Measurements from ENCODE around the gene ARFRP1.
"Not testable (repeated sequence)": the region's sequence is repeated elsewhere in the genome, so short reads cannot be mapped to it uniquely, and the experiment has no call there.

Gene ARFRP1

DNA sequence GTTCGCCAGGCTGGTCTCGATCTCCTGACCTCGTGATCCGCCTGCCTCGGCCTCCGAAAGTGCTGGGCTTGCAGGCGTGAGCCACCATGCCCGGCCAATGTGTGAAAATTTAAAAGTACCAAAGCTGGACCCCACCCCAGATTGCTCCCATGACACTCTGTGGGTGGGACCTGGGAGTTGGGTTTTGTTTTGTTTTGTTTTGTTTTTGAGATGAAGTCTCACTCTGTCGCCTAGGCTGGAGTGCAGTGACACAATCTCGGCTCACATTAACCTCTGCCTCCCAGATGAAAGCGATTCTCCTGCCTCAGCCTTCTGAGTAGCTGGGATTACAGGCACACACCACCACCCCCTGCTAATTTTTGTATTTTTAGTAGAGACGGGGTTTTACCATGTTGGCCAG is 36.1 kb downstream of the ARFRP1 start:
- not testable (repeated sequence) for DNase-seq

DNA sequence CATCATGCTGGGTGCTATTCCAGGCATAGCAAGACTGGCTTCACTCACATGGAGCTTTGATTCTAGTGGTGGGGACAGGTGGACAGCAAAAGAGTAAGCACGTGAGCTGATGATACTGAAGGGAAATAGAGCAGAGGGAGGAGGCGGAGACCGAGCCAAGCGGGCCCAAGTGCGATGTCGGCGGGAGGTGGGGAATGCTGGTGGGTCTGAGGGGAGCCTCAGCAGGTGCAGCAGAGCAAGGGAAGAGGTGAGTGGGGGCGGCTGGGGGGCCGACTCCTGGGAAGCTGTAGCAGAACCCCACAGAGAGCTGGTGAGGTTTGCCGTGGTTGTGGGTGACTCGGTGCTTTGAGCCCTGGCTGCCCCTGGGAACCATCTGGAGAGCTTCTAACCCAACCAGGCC is 39.4 kb downstream of the ARFRP1 start:
- no peak for DNase-seq

DNA sequence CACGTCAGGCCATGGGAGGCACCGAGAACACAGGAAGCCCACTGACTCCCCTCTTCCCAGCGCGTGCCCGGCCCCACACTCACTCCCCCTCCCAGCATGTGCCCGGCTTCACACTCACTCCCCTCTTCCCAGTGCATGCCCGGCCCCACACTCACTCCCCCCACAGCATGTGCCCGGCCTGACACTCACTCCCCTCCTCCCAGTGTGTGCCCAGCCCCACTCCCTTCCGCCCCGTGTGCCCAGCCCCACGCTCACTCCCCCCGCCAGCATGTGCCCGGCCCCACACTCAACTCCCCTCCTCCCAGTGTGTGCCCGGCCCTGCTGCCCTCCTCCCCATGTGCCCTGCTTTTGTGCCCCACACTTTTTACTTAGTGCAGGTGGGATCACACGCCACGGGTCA is 39.9 kb downstream of the ARFRP1 start:
- no peak for DNase-seq

DNA sequence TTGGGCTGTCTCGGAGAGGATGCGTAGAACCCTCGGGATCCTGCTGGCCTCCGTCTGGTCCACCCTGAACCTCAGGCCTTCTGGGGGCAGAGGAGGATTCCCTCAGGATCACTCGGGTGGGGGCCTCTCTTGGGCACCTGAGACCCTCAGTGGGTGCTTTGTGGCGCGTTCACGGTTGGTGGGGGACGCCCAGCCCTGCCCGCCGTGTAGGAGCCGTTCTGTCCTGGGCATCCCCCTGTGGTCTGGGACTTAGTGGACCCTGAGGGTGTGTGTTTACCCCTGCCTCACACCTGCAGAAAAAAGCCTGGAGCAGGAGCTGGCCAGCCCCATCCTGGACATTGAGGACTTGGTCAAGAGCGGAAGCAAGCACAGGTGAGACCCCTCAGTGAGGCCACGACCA is 42.1 kb downstream of the ARFRP1 start:
- DNase-seq: no peak

DNA sequence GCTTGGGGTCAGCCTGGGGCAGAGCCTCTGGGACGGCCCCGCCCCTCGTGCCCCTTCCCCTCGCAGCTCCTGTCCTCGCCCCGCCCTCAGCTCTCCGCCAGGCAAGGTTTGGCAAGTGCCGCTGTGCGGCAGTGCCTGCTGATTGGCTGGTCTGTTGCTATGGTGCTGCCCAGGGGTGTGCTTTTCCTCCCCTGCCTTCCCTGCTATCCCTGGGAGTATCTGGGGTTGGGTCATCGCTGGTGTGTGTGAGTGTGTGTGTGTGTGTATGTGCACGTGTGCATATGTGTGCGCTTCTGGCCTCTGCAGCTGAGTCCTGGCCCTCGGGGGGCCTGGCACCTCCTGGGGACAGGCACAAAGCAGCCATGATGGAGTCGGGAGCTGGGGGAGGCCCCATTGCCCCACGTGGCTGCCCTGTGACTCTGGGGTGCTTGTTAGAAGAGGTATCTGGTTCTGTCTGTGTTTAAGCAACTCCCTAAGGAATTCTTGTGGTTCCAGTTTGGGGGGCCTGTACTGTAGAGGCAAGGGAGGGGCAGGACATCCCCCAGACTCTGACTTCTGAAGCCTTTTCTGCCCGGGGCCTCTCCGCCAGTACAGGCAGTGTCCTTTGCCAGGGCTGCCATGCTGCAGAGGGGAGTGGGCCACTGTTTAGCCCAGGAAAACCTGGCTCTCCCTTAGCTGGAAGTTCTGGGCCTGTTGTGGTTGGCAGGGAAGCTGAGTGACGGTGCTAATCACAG is 42.7 kb downstream of the ARFRP1 start:
- no peak for DNase-seq

DNA sequence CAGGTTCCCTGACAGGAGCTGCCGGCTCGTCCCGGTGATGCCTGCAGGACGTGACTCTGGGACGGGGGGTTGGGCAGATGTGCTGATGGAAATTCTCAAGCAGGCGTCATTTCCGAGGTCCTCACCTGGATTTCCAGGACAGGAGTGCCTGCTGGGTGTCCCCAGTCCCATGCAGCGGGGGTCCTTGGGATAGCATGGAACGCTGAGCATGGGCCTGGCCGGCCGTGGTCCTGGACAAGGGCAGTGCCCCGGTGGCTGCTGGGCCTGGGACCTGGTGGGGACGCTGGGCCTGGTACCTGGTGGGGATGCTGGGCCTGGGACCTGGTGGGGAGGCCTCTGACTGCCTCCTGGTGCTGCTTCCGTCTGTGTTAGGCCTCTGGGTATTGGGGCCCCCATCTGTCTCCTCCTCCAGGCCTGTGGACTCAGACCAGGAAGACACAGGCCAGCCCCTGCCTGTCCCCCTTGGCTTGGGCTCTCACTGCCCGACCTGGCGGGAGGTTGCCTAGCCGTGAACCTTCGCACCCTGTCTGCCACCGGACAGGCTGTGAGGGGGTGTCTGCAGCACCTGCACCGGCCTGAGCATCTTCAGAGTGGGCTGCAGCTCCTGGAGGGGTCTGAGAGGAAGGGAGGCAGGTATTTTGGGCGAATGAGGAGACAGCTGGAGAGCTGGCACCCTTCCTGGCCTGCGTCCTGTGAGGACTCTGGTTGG is 43.5 kb downstream of the ARFRP1 start:
- DNase-seq: no peak

DNA sequence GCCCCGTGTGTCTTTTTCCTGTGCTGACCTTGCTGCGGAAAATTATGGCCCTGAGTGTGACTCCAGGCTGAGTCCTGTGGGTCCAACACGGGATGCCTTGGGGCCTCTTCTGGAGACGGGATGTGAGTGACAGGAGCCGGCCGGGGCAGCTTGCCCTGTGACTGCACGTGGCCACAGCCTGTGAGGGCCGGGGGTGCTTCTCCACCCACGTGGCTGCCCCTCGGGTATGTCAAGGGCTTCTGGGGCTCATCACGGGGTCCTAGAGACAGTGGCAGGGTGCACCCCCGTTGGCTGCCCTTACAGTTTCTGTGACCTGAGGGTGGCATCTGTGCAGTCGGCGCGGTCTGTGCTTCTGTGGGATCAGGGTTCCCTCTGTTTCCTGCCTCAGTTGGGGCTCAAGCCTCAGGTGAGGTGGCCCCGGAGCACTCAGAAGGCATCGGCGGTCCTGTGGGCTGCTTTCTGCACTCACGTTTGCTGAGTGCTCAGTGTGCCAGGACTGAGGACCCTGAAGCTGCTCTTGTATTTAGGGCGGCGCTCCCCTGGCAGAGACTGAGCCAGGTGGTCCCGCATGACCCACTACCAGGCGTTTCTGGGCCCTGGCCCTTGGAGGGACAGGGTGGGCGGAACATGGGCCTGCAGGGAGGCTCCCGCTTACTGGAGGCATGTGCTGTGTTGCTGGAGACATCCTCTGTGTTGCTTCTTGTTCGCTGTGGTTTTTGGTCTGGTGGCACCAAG is 44.3 kb downstream of the ARFRP1 start:
- DNase-seq: no peak

DNA sequence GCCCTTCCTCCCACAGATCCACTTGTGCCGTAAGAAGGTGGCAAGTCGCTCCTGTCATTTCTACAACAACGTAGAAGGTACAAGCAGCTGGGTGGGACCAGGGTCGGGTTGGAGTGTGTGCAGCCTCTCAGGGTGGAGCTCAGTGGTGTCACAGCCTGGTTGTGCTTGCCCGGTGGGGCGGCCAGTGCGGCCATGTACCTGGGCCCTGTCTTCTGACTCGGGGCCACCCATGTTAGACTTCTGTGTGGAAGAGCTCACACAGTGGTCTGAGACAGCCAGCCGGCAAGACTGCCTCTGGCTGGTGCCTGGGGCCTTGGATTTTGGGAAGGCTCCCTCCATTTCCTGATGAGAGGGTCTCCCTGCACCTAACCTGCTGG is 45.0 kb downstream of the ARFRP1 start:
- DNase-seq: no peak

DNA sequence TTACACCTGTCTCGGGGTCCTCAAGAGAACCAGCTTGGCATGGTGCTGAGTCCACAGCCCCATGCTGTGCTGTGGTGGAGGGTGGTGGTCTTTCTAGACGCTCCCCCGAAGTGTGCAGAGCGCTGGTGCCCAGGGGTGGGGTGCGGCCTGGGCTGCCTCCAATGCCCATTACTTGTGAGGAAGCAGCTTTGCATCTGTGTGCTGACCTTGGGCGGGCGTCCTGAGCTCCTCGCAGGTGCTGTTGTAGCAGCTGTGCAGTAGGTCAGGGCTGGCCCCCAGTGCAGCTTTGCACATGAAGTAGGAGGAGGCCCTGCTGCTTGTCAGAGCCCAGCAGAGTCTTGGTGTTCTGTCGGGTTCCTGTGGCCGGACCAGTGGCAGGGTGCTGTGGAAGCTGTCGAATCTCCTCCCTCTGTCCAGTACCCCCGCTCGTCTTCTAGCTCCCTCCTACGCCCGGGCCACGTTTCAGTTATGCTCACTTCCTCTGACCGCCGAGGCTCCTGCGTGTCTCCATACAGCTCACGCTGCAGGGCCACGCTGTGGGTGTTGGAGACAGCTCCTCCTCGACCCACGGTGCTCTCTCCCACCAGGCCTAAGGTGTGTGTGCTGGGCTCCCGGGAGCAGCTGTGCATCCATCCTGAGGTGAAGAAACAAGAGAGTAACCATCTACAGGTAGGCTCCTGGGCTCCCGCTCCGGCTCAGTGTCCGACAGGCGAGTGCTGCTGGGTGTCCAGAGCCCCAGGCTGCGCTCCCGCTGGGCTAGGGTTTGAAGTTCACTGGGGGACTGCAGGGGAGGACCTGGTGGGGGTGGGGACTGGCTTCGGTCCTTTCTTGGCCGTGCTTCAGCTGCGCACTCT is 45.6 kb downstream of the ARFRP1 start:
- DNase-seq: no peak

DNA sequence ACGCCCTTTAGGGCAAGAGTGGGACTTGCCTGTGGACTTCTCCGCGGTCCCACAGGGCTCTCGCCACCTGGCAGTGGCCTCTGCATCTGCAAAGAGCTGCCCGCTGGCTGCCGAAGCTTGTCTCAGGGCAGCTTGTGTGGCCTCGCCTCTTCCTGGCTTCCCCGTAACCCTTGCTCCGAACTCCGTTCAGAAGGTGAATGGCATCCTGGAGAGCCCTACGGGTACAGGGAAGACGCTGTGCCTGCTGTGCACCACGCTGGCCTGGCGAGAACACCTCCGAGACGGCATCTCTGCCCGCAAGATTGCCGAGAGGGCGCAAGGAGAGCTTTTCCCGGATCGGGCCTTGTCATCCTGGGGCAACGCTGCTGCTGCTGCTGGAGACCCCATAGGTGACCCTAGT is 46.7 kb downstream of the ARFRP1 start:
- no peak for DNase-seq

DNA sequence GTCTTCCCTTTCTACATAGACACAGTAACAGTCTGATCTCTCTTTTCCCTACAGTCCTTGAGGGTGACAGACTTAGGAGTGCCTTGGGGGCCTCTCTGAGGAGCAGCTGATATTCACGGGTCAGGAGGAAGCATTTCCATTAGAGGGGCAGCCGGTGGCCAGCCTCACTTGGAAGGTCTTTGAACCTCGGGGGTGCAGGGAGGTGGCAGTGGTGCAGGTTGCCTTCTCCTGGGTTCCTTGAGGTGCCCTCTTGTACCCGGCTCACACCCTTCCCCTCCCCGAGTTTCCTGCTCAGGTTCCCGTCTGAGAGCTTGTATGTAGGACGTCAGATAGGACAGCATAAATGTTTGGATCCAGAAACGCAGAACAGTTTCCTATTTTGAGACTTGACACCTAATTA is 47.2 kb downstream of the ARFRP1 start:
- DNase-seq: no peak

DNA sequence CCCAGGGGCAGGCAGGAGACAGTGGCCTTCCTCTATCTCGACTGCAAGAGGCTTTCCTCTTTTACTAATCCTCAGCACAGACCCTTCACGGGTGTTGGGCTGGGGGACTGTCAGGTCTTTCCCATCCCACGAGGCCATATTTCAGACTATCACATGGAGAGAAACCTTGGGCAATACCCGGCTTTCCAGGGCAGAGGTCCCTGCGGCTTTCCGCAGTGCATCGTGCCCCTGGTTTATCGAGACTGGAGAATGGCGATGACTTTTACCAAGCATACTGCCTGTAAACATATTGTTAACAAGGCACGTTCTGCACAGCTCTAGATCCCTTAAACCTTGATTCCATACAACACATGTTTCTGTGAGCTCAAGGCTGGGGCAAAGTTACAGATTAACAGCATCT is 47.6 kb downstream of the ARFRP1 start:
- not testable (repeated sequence) for DNase-seq

DNA sequence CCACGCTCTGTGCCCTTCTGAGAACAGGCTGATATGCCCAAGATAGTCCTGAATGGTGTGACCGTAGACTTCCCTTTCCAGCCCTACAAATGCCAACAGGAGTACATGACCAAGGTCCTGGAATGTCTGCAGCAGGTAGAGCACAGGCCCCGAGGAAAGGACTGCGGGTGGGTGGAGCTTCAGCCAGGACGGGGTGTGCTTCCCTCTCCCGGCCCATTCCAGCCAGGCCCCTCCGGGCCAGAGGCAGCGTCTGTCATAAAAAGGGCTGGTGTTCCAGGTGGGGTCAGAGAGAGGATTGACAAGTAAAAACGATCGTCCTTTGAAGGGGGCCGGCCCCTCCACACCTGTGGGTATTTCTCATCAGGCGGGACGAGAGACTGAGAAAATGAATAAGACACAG is 48.4 kb downstream of the ARFRP1 start:
- no peak for DNase-seq

DNA sequence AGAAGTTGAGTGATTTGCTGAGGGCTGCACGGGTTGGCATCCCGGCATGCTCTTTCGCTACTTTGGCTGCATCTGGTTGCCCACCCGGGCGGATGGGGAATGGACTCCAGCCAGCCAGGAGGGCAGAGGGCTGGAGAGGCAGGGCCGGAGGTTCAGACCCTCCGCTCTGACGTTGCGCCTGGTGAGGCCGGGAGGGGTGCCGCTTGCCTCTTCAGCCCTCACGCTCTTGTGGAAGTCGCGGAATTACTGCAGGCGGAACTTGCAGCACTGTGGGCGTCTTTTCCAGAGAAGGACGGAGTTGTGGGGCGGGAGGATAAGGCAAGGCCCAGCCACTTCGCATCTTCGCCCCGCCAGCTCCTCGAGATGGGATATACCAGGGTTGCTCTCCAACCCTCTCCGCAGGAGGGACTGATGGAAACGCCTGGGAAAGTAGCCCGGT is 49.0 kb downstream of the ARFRP1 start:
- peak in 1 of 2 experiments; percentile 62 for DNase-seq

DNA sequence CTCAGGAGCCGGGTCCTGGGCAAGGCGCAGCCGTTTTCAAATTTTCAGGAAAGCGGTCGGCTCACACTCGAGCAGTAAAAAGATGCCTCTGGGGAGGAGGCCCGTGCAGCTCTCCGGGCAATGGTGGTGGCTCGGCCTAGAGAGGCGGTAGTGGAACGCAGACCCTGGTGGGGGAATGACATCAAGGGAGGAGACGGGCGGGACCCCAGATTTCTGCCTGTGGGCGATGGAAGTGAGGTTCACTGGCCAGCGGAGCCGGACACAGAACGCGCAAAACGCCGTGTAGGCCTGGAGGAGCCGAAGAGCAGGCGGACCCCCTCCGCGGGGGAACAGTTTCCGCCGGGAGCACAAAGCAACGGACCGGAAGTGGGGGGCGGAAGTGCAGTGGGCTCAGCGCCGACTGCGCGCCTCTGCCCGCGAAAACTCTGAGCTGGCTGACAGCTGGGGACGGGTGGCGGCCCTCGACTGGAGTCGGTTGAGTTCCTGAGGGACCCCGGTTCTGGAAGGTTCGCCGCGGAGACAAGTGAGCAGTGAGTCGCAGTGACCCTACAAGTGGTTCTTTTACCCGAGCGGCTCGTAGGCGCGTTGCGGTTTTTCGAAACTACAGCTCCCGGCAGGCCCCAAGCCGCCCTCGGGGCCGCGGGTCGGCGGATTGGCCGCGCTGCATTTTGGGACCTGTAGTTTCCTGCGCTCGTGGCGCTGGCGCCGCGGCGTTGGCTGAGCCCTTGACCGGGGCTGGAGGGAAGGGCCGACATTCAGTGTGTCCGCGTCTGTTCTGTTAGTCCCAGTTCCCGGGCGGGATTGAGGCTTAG is 49.6 kb downstream of the ARFRP1 start, which contains the start of gene RTEL1:
TSS of gene RTEL1 (plus strand) at position 376 of the 812 bp plus-strand sequence. CDS start 1,091 bp downstream, outside the sequence.
- peak; percentile 80 to 90 for DNase-seq

DNA sequence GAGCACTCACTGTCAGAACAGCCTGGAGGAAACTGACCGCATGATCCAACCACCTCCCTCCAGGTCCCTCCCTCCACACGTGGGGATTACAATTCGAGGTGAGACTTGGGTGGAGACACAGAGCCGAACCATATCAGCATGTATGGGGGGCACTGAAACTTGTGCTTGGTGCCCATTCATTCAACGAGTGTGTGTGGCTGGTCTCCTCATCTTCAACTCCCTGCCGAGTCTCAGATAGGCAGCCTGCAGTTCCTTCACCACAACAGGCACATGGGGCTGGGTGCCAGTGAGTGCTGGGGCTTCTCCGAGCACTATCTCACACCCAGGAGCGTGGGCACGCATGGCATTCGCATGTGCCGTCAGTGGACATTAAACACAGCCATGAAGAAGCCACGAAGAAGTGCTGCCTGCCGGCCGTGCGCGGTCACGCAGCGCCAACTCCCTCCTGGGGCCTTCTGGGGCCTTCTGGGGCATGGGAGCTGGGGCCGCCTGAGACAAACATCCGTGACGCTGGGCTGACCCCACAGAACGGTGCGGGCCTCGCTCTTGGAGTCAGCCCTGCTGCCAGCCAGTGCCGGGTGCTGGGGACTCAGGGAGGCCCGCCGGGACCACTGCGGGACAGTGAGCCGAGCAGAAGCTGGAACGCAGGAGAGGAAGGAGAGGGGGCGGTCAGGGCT is 50.4 kb downstream of the ARFRP1 start:
- DNase-seq: no peak

DNA sequence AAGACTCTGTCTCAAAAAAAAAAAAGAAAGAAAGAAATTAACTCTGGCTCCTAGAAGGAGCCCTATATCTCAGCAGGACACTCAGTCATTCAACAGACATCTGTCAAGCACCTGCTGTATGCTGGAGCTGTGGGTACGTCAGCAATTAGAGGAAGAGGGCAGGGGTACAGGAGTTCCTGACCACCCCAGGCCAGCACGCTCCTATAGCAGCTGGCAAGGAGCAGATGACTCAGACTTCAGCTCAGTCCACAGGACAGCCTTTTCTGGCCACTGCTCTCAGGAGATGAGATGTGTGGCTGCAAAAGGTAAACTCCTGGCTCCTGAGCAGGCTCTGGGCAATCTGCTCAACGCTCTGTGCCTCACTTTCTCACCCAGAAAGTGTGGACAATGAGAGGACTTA is 51.3 kb downstream of the ARFRP1 start:
- DNase-seq: no peak

DNA sequence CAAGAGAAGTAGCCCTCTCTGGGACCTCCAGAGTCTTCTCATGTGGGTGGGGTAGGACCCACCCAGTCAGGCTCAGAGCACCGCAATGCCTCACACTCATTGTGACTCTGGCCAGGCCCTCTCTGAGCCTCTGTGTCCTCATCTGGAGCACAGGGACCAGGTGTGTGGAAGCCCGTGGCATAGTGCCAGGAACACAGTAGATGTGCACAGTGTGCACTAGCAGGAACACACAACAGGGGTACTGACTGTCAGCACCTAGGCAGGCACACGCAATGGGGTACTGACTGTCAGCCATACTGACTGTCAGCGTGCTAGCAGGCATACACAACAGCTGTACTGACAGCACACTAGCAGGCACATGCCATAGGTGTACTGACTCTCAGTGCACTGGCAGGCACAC is 52.5 kb downstream of the ARFRP1 start:
- DNase-seq: no peak

DNA sequence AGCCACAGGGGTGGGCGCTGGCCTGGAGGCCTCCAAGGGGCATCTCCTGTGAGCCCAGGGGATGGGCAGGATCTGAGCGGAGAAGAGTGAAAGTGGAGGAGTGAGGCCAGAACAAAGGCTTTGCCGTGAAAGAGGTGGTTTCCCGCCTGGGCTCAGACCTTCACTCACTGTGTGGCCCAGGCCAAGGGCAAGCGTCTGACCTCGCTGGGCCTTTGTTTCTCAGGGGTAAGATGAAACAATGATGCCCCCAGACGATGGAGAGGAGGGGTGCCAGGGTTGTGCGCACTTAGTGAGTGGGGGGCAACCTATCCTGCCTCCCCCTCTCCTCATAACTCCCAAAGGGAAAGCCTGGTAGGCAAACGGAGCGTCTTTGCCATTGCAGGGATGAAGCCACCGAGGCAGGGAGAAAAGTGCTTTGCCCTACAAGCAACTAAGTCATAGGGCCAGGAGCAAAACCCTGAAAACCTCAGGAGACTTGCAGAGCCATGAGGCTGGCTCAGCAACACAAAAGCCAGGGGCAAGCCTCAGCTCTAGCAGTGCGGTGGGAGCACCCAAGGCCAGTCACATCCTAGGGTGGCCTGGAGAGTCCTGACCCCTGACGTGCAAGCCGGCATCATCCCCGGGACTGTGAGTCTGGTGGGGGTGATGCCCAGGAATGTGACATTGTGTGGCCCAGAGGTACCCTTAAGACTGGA is 53.7 kb downstream of the ARFRP1 start:
- DNase-seq: no peak
